Astrocyte of the cerebellum (primary cell): Measurements from ENCODE around the gene ZNF831.

ENCODE experiments used
- DNase-seq: peaks from one replicate; pipeline ENCODE4 v3.0.0-alpha.2; 2011; ENCODE audit warnings: low read depth
- H3K4me3 ChIP-seq: 2 replicates; pipeline ENCODE4 v1.5.1; 2011; ENCODE audit warnings: mild to moderate bottlenecking, low read depth, low read length, moderate library complexity
- CTCF ChIP-seq: IDR thresholded peaks from 2 replicates; pipeline ENCODE4 v1.5.1; 2012; ENCODE audit warnings: low read length, low read depth, moderate library complexity, mild to moderate bottlenecking; ENCODE audit errors: missing control alignments
- in situ Hi-C: cut with HindIII; loops from 2 replicates; pipeline ENCODE4 v1.10.0; 2017; ENCODE audit warnings: low sequenced_read_pairs

ZNF831 gene

GRCh38 chr20:59207235-59207634, 43.6 kb downstream of the ZNF831 start:
- in situ Hi-C loops: no loop called here
- no peak overlapping the region for H3K4me3 ChIP-seq
- TF ChIP-seq CTCF: no peak
- no peak for DNase-seq

DNA sequence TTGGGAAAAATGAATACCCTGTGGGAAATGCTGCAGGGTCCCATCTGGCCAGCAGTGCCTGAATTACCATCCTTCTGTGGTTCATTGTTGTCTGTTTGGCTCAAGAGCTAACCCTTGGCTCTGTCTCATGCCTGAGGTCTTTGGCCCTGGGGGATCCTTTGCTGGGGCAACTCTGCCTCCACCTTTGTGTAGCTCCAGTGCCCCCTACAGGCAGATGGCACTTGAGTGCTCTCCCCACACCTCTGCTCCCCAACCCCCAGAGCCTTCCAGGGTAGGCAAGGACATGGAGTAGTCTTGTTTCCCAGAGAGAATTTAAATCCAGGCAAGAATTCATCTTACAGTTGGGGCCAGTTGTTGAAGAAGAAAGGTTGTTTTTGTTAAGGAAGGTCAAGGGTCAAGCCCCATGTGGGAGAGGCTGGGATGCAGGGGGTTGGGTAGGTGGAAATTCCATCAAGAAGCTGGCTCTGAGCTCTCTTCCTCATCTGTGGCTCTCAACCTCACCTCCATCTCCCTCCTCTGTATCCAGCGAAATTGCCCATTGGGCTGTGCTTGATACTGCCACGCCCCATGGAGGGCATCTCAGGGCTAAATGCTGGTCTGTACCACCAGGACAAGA, 44.2 kb downstream of the ZNF831 start:
- H3K4me3 ChIP-seq: no peak overlapping the region
- in situ Hi-C loops: no loop called here
- no peak for DNase-seq
- TF ChIP-seq CTCF: no peak

DNA sequence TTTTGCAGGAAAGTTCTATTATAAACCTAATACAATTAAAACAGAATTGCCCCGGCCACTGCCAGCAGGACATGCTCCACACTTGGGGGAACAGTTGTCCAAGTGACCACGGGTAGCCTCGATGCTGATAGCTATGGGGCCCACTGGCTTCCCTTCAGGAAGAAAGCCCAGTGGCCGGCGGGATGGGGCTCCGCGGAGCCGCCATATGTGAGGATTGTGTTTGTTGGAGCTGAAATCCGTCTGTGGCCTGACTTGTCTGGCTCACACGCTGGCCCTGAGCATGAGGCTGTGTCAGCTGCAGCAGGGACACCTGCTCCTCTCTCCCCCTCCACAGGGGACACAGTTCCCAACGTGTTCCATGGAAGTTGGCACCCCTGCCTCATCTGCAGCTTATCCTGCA, 46.6 kb downstream of the ZNF831 start:
- in situ Hi-C loops: loop anchor here (5.0 kb wide), 1 partner anchor 203 kb away; the partner anchor contains the start of gene CTSZ
- no peak for DNase-seq
- H3K4me3 ChIP-seq: no peak overlapping the region
- no peak for TF ChIP-seq CTCF

DNA sequence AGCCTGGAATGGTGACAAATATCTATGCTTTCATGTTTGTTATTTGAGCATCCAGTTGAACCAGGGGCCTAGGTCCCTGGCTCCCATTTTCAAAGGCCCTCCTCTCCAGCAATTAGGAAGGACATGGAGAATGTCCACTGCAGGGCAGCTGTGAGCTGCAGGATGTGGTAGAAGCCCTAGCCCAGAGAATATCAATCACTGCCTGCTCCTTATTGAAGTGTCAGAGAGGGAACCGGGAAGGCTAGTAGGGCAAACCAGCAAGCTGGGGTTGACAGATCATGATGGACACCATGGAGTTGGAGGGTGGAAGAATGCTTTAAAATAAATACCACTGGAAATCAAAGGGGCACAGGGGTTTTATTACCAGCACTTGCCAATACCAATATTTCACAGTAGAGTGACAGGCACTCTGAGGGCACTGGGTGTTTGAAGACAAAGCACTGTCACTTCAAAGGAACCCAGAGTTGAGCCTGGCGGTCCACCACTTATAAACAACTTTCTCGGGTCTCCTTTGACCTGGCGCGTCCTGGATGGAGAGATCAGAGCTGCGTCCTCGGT, 47.7 kb downstream of the ZNF831 start:
- no peak overlapping the region for H3K4me3 ChIP-seq
- TF ChIP-seq CTCF: no peak
- in situ Hi-C loops: loop anchor here (5.0 kb wide), 1 partner anchor 204 kb away; the partner anchor contains the start of gene CTSZ
- DNase-seq: no peak

DNA sequence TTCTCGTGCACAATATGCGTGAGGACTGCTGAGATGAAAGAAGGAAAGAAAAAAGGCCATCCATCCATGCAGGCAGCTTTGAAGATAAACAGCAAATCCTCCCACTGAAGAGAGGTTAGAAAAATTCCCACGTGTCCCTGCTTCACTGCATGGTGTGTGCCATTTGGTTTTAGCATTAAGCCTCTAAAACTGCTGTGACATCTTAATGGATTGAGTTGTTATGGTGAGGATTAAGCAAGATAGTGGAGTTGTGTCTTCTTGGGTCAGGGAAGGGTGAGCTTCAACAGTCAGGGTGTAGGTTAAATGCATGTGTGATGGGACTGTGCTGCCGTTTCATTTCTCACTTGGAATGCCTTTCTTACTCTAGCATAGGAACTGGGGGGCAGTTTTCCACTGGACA, 50.5 kb downstream of the ZNF831 start:
- H3K4me3 ChIP-seq: no peak overlapping the region

More for the DNA sequence above, 50.5 kb downstream of the ZNF831 start:
- in situ Hi-C loops: loop anchor here (5.0 kb wide), 1 partner anchor 207 kb away; the partner anchor contains the start of gene CTSZ
- no peak for DNase-seq
- TF ChIP-seq CTCF: no peak
